ENCODE results near the gene NEXN. TPM values are rescaled to one million over a fixed set of nuclear protein-coding genes. Genes with fewer than 3 reads are reported as not detected.

NEXN gene
- total RNA-seq, 1 donor from 2014 or later: 37.5 TPM

GRCh38 chr1:77966291-77966690, 77.9 kb downstream of the NEXN start:
- FAIRE-seq (no peak), DNase-seq (ENCODE audit: low read depth) (no peak)
- Histone ChIP-seq H4K20me1 (ENCODE audit: insufficient read depth, low read length) (peaks cover 68% of the 10 kb centered on the region), H3K36me3 (ENCODE audit: insufficient read depth, low read length) (peaks cover 81% of the 10 kb centered on the region), H2AFZ (ENCODE audit: low read depth, low read length) (no peak overlapping the region), H3K27ac (ENCODE audit: low read depth, low read length) (no peak overlapping the region), H3K9ac (ENCODE audit: low read length) (no peak overlapping the region), H3K4me3 (ENCODE audit: insufficient read depth, low read depth, low read length) (no peak overlapping the region), H3K27me3 (ENCODE audit: insufficient read depth, low read length) (no peaks in the 10 kb centered on the region), H3K4me1 (ENCODE audit: insufficient read depth, low read length) (no peaks in the 10 kb centered on the region), H3K9me3 (ENCODE audit: insufficient read depth, low read depth, low read length) (no peaks in the 10 kb centered on the region), H3K79me2 (ENCODE audit: insufficient read depth, low read length) (peaks cover 93% of the 10 kb centered on the region), H3K4me2 (ENCODE audit: low read length) (no peak overlapping the region)
- H3K4me3 Mint-ChIP-seq (ENCODE audit: unreplicated experiment): no peak overlapping the region
- peak overlapping the region; percentile 56 for H3K27ac Mint-ChIP-seq (ENCODE audit: unreplicated experiment)
- H3K4me1 Mint-ChIP-seq (ENCODE audit: low read depth, unreplicated experiment): peaks cover 19% of the 10 kb centered on the region
- H3K36me3 Mint-ChIP-seq (ENCODE audit: low read depth, unreplicated experiment): peaks cover 34% of the 10 kb centered on the region
- H3K9me3 Mint-ChIP-seq (ENCODE audit: unreplicated experiment): no peaks in the 10 kb centered on the region
- TF ChIP-seq EZH2 (IDR thresholded peaks at IDR 0.05; ENCODE audit: insufficient read depth, low read length) (no peak), CTCF (IDR thresholded peaks at IDR 0.05; ENCODE audit: insufficient read depth, low read depth, low read length) (no peak)
- no peaks in the 10 kb centered on the region for H3K27me3 Mint-ChIP-seq (ENCODE audit: low read depth, unreplicated experiment)

GRCh38 chr1:77970192-77970591, 81.8 kb downstream of the NEXN start:
- peaks cover 46% of the 10 kb centered on the region for H3K36me3 ChIP-seq (ENCODE audit: insufficient read depth, low read length)
- H4K20me1 ChIP-seq (ENCODE audit: insufficient read depth, low read length): peaks cover 87% of the 10 kb centered on the region
- H3K9me3 ChIP-seq (ENCODE audit: insufficient read depth, low read depth, low read length): no peaks in the 10 kb centered on the region

More at GRCh38 chr1:77970192-77970591, 81.8 kb downstream of the NEXN start:
- Histone ChIP-seq H3K79me2 (ENCODE audit: insufficient read depth, low read length) (peaks cover 95% of the 10 kb centered on the region), H3K9ac (ENCODE audit: low read length) (no peak overlapping the region), H3K4me1 (ENCODE audit: insufficient read depth, low read length) (peaks cover 4% of the 10 kb centered on the region), H3K27ac (ENCODE audit: low read depth, low read length) (no peak overlapping the region), H3K4me3 (ENCODE audit: insufficient read depth, low read depth, low read length) (no peak overlapping the region), H2AFZ (ENCODE audit: low read depth, low read length) (no peak overlapping the region), H3K27me3 (ENCODE audit: insufficient read depth, low read length) (no peaks in the 10 kb centered on the region), H3K4me2 (ENCODE audit: low read length) (no peak overlapping the region)
- DNase-seq (ENCODE audit: low read depth): no peak
- peaks cover 19% of the 10 kb centered on the region for H3K36me3 Mint-ChIP-seq (ENCODE audit: low read depth, unreplicated experiment)
- no peak overlapping the region for H3K27ac Mint-ChIP-seq (ENCODE audit: unreplicated experiment)
- TF ChIP-seq EZH2 (IDR thresholded peaks at IDR 0.05; ENCODE audit: insufficient read depth, low read length) (no peak), CTCF (IDR thresholded peaks at IDR 0.05; ENCODE audit: insufficient read depth, low read depth, low read length) (no peak)
- H3K4me3 Mint-ChIP-seq (ENCODE audit: unreplicated experiment): no peak overlapping the region
- no peaks in the 10 kb centered on the region for H3K9me3 Mint-ChIP-seq (ENCODE audit: unreplicated experiment)
- H3K4me1 Mint-ChIP-seq (ENCODE audit: low read depth, unreplicated experiment): peaks cover 14% of the 10 kb centered on the region
- no peaks in the 10 kb centered on the region for H3K27me3 Mint-ChIP-seq (ENCODE audit: low read depth, unreplicated experiment)
- no peak for FAIRE-seq
